Peyer's patch (tissue), 4 donors: ENCODE results near the gene SLC35F6. TPM values are rescaled to one million over a fixed set of nuclear protein-coding genes. Genes with fewer than 3 reads are reported as not detected.

Source experiments
- DNase-seq, 3 donors: peaks; one replicate each; pipeline ENCODE4 v3.0.0-alpha.2; 2017 to 2019
- H3K27ac ChIP-seq, 4 donors: fragments of 200-600 bp; sonication (generic); one replicate each; pipeline ENCODE4 v1.5.1; 2016 to 2019
- H3K27me3 ChIP-seq, 2 donors: fragments of 200-600 bp; sonication (generic); one replicate each; pipeline ENCODE4 v1.5.1; 2019
- H3K36me3 ChIP-seq, 3 donors: fragments of 200-600 bp; sonication (generic); one replicate each; pipeline ENCODE4 v1.5.1; 2016 to 2019
- H3K4me1 ChIP-seq, 4 donors: fragments of 200-600 bp; sonication (generic); one replicate each; pipeline ENCODE4 v1.5.1; 2016 to 2019
- H3K4me3 ChIP-seq, 4 donors: fragments of 200-600 bp; sonication (generic); 1 replicate in 3 of 4; 2 replicates in 1 of 4; pipeline ENCODE4 v1.5.1; 2016 to 2019; ENCODE audit warnings: mild to moderate bottlenecking in 1 of 4
- H3K9me3 ChIP-seq, 4 donors: fragments of 200-600 bp; sonication (generic); one replicate each; pipeline ENCODE4 v1.5.1; 2016 to 2019; ENCODE audit warnings: mild to moderate bottlenecking in 1 of 4
- POLR2A ChIP-seq, 2 donors: fragments of 450-650 bp; IDR thresholded peaks; one replicate each; pipeline ENCODE4 v1.5.1; 2017; ENCODE audit warnings: antibody characterized with exemption in 2 of 2, mild to moderate bottlenecking in 2 of 2, moderate library complexity in 2 of 2
- total RNA-seq, 4 donors: library from RNA; depleted of rRNA; stranded (reverse); fragments of >200 nt; gene quantifications; one replicate each; pipeline ENCODE4 v1.1.0, GENCODE V29; 2016
- TF ChIP-seq, protein P1 (sequence below), 6 experiments: fragments of 450-650 bp in 4 of 6; fragments of 200-600 bp in 2 of 6; sonication (generic) in 1 of 6; IDR thresholded peaks; one replicate each; pipeline ENCODE4 v1.5.1; 2017 to 2019; ENCODE audit warnings: antibody characterized with exemption in 6 of 6, mild to moderate bottlenecking in 3 of 6, moderate library complexity in 1 of 6

SLC35F6 gene
- total RNA-seq, 4 donors from 2014 or later: 13.2 to 49.1 (median 38.1) TPM

DNA sequence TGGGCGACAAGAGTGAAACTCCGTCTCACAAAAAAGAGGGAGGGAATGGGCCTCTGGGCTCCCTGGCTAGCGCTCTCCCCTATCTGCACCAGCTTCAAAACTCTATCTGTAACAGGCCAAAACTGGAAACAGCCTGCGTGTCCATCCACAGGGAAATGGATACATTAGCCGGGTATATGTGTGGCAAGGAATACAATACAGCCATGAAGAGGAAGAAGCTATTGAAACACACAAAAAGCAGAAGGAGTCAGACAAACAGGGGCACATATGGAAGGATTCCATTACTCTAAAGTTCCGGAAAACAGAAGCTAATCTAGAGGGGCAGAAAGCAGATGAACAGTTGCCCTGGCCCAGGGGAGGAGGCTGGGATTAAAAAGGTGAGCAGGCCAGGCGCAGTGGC, 24.6 kb upstream of the SLC35F6 start:
- no peak for DNase-seq
- no peak overlapping the region for H3K4me3 ChIP-seq
- H3K27ac ChIP-seq: no peak overlapping the region
- H3K27me3 ChIP-seq: no peaks in the 10 kb centered on the region
- H3K36me3 ChIP-seq: no peaks in the 10 kb centered on the region
- H3K4me1 ChIP-seq: no peaks in the 10 kb centered on the region
- no peaks in the 10 kb centered on the region for H3K9me3 ChIP-seq
- TF ChIP-seq POLR2A (IDR thresholded peaks at IDR 0.05): no peak
- TF ChIP-seq, protein P1, sequence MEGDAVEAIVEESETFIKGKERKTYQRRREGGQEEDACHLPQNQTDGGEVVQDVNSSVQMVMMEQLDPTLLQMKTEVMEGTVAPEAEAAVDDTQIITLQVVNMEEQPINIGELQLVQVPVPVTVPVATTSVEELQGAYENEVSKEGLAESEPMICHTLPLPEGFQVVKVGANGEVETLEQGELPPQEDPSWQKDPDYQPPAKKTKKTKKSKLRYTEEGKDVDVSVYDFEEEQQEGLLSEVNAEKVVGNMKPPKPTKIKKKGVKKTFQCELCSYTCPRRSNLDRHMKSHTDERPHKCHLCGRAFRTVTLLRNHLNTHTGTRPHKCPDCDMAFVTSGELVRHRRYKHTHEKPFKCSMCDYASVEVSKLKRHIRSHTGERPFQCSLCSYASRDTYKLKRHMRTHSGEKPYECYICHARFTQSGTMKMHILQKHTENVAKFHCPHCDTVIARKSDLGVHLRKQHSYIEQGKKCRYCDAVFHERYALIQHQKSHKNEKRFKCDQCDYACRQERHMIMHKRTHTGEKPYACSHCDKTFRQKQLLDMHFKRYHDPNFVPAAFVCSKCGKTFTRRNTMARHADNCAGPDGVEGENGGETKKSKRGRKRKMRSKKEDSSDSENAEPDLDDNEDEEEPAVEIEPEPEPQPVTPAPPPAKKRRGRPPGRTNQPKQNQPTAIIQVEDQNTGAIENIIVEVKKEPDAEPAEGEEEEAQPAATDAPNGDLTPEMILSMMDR (IDR thresholded peaks at IDR 0.05): no peak

DNA sequence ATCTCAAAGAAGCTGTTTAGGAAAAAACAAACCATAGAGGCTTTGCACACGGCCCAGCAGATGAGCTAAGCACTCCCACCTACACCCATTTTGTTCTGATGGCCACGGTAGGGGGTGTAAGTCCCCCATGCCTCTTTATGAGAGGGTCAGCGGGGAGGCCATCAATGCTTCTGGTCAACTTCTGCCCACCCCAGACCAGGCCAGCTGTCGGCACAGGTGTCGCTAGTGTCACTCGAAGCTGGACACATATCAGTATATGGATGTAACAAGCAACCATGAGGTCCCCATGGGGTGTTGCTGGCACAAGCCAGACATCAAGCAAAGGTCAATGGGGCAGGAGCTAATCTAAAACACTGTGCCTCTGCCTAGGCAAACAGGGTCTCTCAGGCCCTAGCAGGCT, 23.7 kb upstream of the SLC35F6 start:
- H3K4me3 ChIP-seq: no peak overlapping the region
- TF ChIP-seq POLR2A (IDR thresholded peaks at IDR 0.05): no peak
- TF ChIP-seq, protein P1 (IDR thresholded peaks at IDR 0.05): no peak
- no peaks in the 10 kb centered on the region for H3K36me3 ChIP-seq
- H3K27ac ChIP-seq: no peak overlapping the region
- H3K4me1 ChIP-seq: no peaks in the 10 kb centered on the region
- no peaks in the 10 kb centered on the region for H3K27me3 ChIP-seq
- DNase-seq: no peak
- H3K9me3 ChIP-seq: no peaks in the 10 kb centered on the region

DNA sequence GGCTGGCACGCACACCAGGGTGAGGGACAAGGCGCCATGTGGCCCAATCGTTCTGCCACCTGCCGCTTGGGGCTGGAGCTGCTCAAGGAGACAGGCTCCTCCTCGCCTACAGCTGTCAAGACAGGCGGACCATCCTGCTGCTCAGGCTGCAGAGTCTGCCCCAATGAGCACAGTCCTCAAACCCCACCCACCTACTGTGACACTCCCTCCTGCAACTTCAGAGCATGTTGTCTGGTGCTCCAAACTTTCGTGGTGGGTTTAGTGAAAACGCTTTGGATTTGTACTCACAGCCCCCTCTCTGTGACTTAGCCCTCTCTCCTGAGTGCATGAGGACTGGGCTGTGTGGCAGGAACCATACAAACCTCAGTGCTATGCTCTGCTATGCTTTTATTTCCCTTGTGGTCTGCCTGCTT, 23.2 kb upstream of the SLC35F6 start:
- Histone ChIP-seq H3K27me3 (no peaks in the 10 kb centered on the region), H3K4me1 (peaks cover 0 to 3% (median 0%) of the 10 kb centered on the region in 4 donors), H3K9me3 (no peaks in the 10 kb centered on the region), H3K4me3 (no peak overlapping the region), H3K36me3 (no peaks in the 10 kb centered on the region), H3K27ac (no peak overlapping the region)
- no peak for DNase-seq
- TF ChIP-seq, protein P1 (IDR thresholded peaks at IDR 0.05): peak in 1 of 6 experiments; percentile 12
- no peak for TF ChIP-seq POLR2A (IDR thresholded peaks at IDR 0.05)

DNA sequence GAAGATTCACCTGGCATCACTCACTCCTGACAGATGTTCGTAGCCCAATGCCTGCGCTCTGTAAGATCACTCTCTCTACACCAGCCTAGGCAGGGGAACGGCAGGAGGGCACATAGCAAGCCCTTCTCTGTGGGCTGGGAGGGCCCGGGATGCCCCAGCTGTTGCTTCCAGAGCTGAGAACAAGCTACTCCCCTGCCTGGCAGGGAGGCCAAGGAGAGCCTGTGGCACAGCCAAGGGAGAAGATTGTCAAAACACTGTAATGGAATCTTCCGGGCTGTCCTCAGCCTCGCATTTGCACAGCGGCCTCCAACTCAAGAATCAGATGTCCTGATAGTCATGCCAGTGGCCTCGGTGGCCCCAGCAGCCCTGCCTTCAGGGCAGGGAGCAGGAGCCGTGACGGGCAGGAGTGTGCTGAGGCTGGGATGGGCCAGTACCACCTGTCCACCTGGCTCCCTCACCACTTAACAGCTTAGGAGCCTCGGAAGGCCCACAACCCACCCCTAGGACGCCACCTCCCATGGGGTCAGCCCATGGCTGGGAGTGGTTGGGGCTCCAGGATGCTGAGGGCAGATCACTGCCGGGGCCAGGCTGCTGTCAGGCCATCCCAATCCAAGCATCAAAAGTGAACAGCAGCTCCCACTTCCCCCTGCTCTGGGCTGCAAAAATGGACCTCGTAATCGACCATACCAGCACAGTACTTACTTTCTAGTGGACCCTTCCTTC, 21.9 kb upstream of the SLC35F6 start:
- no peak for DNase-seq
- H3K4me3 ChIP-seq: no peak overlapping the region
- TF ChIP-seq, protein P1 (IDR thresholded peaks at IDR 0.05): no peak
- TF ChIP-seq POLR2A (IDR thresholded peaks at IDR 0.05): no peak
- H3K9me3 ChIP-seq: no peaks in the 10 kb centered on the region
- H3K27ac ChIP-seq: no peak overlapping the region
- H3K27me3 ChIP-seq: no peaks in the 10 kb centered on the region
- peaks cover 0 to 3% (median 0%) of the 10 kb centered on the region in 4 donors for H3K4me1 ChIP-seq
- no peaks in the 10 kb centered on the region for H3K36me3 ChIP-seq

DNA sequence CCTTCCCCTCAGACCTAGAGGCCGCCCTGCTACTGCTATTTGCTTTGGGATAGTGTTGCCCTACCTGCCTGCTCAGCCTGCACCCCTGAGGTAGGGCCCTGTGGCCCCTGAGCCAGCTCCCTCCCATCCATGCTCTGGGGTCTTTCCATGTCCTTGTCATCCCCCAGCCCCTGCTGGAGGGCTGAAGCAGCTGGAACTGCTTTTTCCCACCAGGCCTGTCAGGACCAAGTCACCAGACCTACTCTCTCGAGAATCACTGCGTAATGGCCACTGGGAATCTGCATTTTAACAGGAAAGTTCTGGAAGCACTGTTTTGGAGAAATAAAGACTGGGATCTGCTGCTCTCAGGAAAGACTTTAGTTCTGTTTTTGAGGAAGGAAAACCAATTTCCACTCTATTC, 20.2 kb upstream of the SLC35F6 start:
- TF ChIP-seq, protein P1 (IDR thresholded peaks at IDR 0.05): no peak
- TF ChIP-seq POLR2A (IDR thresholded peaks at IDR 0.05): no peak
- Histone ChIP-seq H3K4me1 (peaks cover 0 to 3% (median 0%) of the 10 kb centered on the region in 4 donors), H3K4me3 (no peak overlapping the region), H3K9me3 (no peaks in the 10 kb centered on the region), H3K27ac (no peak overlapping the region), H3K27me3 (no peaks in the 10 kb centered on the region), H3K36me3 (no peaks in the 10 kb centered on the region)
- no peak for DNase-seq
